ENCODE measurements around the gene RNF166. TPM values are rescaled to one million over a fixed set of nuclear protein-coding genes. Genes with fewer than 3 reads are reported as not detected.

RNF166 gene
- total RNA-seq, 2 experiments from 2014 or later = 80.7 to 82.4 TPM

DNA sequence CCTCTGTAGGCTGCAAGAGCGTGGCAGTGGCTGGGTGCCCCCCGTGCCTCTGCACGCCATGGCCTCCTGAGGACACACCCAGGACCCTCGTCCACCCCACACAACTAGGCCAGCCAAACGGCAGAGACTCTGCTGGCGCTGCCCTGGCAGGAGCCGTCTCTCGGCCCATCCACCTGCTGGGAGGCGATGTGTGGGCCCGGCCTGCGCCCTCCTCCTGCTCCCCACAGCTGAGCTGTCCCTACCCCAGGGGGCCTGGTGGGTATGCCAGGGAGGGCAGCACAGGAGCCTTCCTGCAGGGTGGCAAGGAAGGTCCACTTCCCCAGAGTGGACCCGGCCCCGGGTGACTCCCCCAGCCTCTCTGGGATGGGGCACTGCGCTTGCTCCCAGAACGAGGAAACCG lies 7.0 kb downstream of the RNF166 start:
- no peak for ATAC-seq
- H3K27ac Mint-ChIP-seq = no peak overlapping the region

DNA sequence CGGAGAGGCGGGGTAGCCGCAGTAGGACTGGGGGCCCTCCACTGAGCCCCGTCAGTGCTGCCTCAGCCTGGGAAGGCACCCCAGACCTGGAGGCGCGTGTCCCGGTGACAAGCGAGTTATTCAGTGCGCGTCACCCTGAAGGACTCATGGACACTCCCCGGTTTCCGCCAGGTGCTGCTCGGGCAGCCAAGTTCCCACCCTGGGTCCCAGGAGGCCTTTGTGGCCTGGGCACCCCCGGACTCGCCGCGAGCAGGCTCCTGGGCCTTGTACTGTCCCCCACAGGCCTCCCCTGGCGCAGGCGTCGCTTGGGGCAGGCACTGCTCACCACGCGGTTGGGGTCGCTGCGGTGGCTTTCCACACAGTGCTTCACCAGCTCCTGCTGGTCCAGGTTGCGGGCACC lies 7.6 kb downstream of the RNF166 start:
- Mint-ChIP-seq H3K36me3 (ENCODE audit: low read depth) (peaks cover 37% of the 10 kb centered on the region), H3K4me3 (no peak overlapping the region), H3K4me1 (ENCODE audit: low read depth) (peaks cover 37% of the 10 kb centered on the region), H3K27ac (no peak overlapping the region), H3K9me3 (no peaks in the 10 kb centered on the region), H3K27me3 (no peaks in the 10 kb centered on the region)
- intact Hi-C loops (cut with micrococcal nuclease) = no loop called here
- POLR2A ChIA-PET = interaction anchor here (0.9 kb wide), 1 partner anchor 52 kb away, joined by 3 read pairs; no protein-coding TSS in a partner anchor
- DNase-seq = no peak
- TF ChIP-seq, protein P1, sequence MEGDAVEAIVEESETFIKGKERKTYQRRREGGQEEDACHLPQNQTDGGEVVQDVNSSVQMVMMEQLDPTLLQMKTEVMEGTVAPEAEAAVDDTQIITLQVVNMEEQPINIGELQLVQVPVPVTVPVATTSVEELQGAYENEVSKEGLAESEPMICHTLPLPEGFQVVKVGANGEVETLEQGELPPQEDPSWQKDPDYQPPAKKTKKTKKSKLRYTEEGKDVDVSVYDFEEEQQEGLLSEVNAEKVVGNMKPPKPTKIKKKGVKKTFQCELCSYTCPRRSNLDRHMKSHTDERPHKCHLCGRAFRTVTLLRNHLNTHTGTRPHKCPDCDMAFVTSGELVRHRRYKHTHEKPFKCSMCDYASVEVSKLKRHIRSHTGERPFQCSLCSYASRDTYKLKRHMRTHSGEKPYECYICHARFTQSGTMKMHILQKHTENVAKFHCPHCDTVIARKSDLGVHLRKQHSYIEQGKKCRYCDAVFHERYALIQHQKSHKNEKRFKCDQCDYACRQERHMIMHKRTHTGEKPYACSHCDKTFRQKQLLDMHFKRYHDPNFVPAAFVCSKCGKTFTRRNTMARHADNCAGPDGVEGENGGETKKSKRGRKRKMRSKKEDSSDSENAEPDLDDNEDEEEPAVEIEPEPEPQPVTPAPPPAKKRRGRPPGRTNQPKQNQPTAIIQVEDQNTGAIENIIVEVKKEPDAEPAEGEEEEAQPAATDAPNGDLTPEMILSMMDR (IDR thresholded peaks at IDR 0.05) = no peak
- CTCF ChIA-PET = no interaction called here
- no peak for ATAC-seq

More for the DNA sequence above, 7.0 kb downstream of the RNF166 start:
- POLR2A ChIA-PET = interaction anchor here (2.4 to 8.0 kb wide), 2 partner anchors 12 to 18 kb away, joined by 9 to 61 read pairs; partner anchors contain the start of gene SNAI3
- TF ChIP-seq, protein P1 (IDR thresholded peaks at IDR 0.05) = no peak
- Mint-ChIP-seq H3K36me3 (ENCODE audit: low read depth) (peaks cover 37% of the 10 kb centered on the region), H3K4me3 (no peak overlapping the region), H3K9me3 (no peaks in the 10 kb centered on the region), H3K27me3 (no peaks in the 10 kb centered on the region), H3K4me1 (ENCODE audit: low read depth) (peaks cover 41% of the 10 kb centered on the region)
- DNase-seq = no peak
- CTCF ChIA-PET = no interaction called here
- intact Hi-C loops (cut with micrococcal nuclease) = no loop called here

DNA sequence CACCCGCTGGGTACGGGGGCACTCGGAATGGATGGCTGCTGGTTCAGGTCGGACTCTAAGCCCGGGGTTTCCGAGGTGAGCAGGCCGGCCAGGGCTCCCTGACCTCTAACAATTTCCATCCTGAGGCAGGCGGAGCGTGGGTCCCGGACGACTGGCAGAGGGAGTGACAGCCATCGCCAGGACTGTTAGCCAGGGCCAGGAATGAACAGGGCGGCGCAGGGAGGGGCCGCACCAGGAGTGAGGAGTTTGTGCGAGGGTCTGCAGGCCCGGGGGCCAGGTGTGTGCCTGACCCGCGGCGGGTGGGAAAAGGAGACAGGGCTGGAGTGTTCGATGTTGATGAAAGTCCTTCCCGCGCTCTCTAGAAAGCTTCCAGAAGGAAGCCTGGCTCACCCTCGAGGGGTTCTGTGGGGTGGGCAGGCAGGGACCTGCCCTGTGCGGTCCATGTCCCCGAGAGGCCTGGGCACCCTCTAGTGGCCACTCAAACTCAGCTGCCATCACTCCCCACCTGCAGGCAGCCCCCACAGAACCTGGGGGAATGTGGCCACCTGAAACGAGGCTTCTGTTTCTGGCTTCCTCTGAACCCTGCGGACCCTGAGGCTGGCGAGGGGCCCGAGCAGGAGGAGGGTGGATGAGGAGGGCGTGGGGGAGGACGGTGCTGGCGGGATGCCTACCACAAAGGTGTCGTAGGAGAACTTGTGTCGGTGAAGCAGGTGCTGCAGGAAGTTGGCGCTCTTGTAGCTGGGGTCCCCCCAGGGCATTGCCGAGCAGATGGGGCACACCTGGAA lies 8.2 kb downstream of the RNF166 start:
- DNase-seq (peak; percentile 49), ATAC-seq (no peak)
- peaks cover 34% of the 10 kb centered on the region for H3K36me3 Mint-ChIP-seq (ENCODE audit: low read depth)
- CTCF ChIA-PET = no interaction called here
- POLR2A ChIA-PET = interaction anchor here (0.9 kb wide), 1 partner anchor 52 kb away, joined by 3 read pairs; no protein-coding TSS in a partner anchor
- H3K4me3 Mint-ChIP-seq = no peak overlapping the region
- peaks cover 39% of the 10 kb centered on the region for H3K4me1 Mint-ChIP-seq (ENCODE audit: low read depth)
- no peaks in the 10 kb centered on the region for H3K27me3 Mint-ChIP-seq
- intact Hi-C loops (cut with micrococcal nuclease) = no loop called here
- H3K9me3 Mint-ChIP-seq = no peaks in the 10 kb centered on the region
- H3K27ac Mint-ChIP-seq = no peak overlapping the region
- TF ChIP-seq, protein P1 (IDR thresholded peaks at IDR 0.05) = peak; percentile 56

DNA sequence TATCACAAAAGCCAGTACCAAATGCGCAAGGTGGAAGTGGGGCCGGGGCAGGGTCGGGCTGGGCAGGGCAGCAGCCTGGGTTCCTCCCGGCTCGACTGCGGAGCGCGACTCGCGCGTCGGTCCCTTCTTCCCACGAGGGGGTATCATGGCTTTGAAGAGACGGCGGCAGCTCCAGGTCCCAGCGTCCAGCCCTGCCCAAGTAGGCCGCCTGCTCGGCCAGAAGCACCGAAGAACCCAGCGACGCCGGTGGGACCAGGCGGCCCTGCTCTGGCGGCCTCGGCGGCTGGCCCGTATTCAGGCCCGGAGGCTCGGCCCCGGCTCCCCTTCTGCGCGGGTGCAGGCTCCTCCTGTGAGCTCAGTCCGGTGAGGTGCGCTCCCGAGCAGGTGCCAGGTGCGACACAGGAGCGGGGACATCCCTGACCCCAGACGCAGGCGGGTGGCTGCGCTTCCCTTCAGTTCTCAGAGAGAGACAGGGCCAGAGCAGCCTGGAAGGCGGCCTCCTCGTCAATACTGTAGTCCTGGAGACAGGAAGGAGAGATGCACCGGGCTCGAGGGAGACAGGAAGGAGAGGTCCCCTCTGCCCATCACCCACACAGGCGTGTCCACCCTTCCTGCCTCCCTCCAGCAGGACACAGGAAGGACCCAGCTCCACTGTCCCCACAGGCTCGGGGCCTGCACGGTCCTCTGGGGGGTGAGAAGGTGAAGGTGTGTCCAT lies 8.9 kb downstream of the RNF166 start:
- Mint-ChIP-seq H3K4me3 (no peak overlapping the region), H3K27me3 (no peaks in the 10 kb centered on the region), H3K4me1 (ENCODE audit: low read depth) (peaks cover 45% of the 10 kb centered on the region), H3K36me3 (ENCODE audit: low read depth) (peaks cover 27% of the 10 kb centered on the region), H3K27ac (peak overlapping the region; percentile 30), H3K9me3 (no peaks in the 10 kb centered on the region)
- no peak for ATAC-seq
- TF ChIP-seq, protein P1 (IDR thresholded peaks at IDR 0.05) = no peak
- ChIA-PET CTCF (no interaction called here), POLR2A (no interaction called here)
- no peak for DNase-seq
- intact Hi-C loops (cut with micrococcal nuclease) = no loop called here

DNA sequence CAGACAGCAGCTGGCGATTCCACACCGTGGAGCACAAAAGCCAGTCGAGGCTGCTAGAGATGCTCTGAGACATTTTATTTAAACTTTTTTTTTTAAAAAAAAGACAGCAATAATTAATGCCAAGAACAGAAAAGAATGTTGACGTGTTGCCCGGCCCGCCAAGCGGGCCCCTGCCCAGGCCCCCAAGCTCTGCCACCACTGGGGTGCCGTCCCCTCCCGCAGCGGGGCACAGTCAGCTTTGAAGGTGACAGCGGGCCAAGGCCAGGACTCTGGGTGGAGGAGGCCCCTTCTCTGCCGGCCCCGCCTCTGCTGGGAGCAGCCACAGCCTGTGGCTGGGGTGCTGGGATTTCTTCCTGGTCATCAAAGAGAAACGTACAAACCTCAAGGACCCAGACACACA lies 9.8 kb downstream of the RNF166 start:
- Mint-ChIP-seq H3K27ac (no peak overlapping the region), H3K36me3 (ENCODE audit: low read depth) (peaks cover 21% of the 10 kb centered on the region), H3K9me3 (no peaks in the 10 kb centered on the region), H3K4me3 (no peak overlapping the region), H3K4me1 (ENCODE audit: low read depth) (peaks cover 47% of the 10 kb centered on the region), H3K27me3 (no peaks in the 10 kb centered on the region)
- ChIA-PET POLR2A (no interaction called here), CTCF (no interaction called here)
- TF ChIP-seq, protein P1 (IDR thresholded peaks at IDR 0.05) = no peak
- no peak for DNase-seq
- no peak for ATAC-seq
- intact Hi-C loops (cut with micrococcal nuclease) = no loop called here
